ENCODE measurements around the gene INSYN2B.

INSYN2B gene

GRCh38 chr5:169942181-169942580 is 38.1 kb downstream of the INSYN2B start:
- Histone ChIP-seq H3K36me3 (ENCODE audit: control insufficient read depth, insufficient read depth, low read length) (peaks cover 4% of the 10 kb centered on the region), H3K27me3 (replicated peaks; ENCODE audit: control insufficient read depth, insufficient read depth, low read length) (no peaks in the 10 kb centered on the region), H3K4me3 (replicated peaks; ENCODE audit: low read depth, low read length) (no peak overlapping the region)
- no peak for TF ChIP-seq CTCF (IDR thresholded peaks at IDR 0.05; ENCODE audit: insufficient read depth, low read length, poor library complexity, severe bottlenecking)
- DNase-seq (ENCODE audit: extremely low read depth, insufficient read length), result no peak

- H3K27me3 ChIP-seq (replicated peaks; ENCODE audit: control insufficient read depth, insufficient read depth, low read length), result no peaks in the 10 kb centered on the region
- TF ChIP-seq CTCF (IDR thresholded peaks at IDR 0.05; ENCODE audit: insufficient read depth, low read length, poor library complexity, severe bottlenecking), result no peak
These were observed 38.8 kb downstream of the INSYN2B start for GRCh38 chr5:169941542-169941941.

GRCh38 chr5:169939731-169940130 is 40.6 kb downstream of the INSYN2B start:
- Histone ChIP-seq H3K36me3 (ENCODE audit: control insufficient read depth, insufficient read depth, low read length) (peaks cover 6% of the 10 kb centered on the region), H3K27me3 (replicated peaks; ENCODE audit: control insufficient read depth, insufficient read depth, low read length) (no peaks in the 10 kb centered on the region), H3K4me3 (replicated peaks; ENCODE audit: low read depth, low read length) (no peak overlapping the region)
- no peak for TF ChIP-seq CTCF (IDR thresholded peaks at IDR 0.05; ENCODE audit: insufficient read depth, low read length, poor library complexity, severe bottlenecking)
- no peak for DNase-seq (ENCODE audit: extremely low read depth, insufficient read length)

More at GRCh38 chr5:169941542-169941941, 38.8 kb downstream of the INSYN2B start:
- DNase-seq (ENCODE audit: extremely low read depth, insufficient read length), result no peak
- no peak overlapping the region for H3K4me3 ChIP-seq (replicated peaks; ENCODE audit: low read depth, low read length)
- peaks cover 4% of the 10 kb centered on the region for H3K36me3 ChIP-seq (ENCODE audit: control insufficient read depth, insufficient read depth, low read length)

- Histone ChIP-seq H3K36me3 (ENCODE audit: control insufficient read depth, insufficient read depth, low read length) (peaks cover 5% of the 10 kb centered on the region), H3K4me3 (replicated peaks; ENCODE audit: low read depth, low read length) (no peak overlapping the region), H3K27me3 (replicated peaks; ENCODE audit: control insufficient read depth, insufficient read depth, low read length) (no peaks in the 10 kb centered on the region)
- no peak for DNase-seq (ENCODE audit: extremely low read depth, insufficient read length)
- no peak for TF ChIP-seq CTCF (IDR thresholded peaks at IDR 0.05; ENCODE audit: insufficient read depth, low read length, poor library complexity, severe bottlenecking)
These were observed 41.9 kb downstream of the INSYN2B start for GRCh38 chr5:169938439-169938838.

GRCh38 chr5:169935762-169936161 is 44.5 kb downstream of the INSYN2B start:
- TF ChIP-seq CTCF (IDR thresholded peaks at IDR 0.05; ENCODE audit: insufficient read depth, low read length, poor library complexity, severe bottlenecking), result no peak
- no peak overlapping the region for H3K4me3 ChIP-seq (replicated peaks; ENCODE audit: low read depth, low read length)

GRCh38 chr5:169934990-169935389 is 45.3 kb downstream of the INSYN2B start:
- no peak overlapping the region for H3K4me3 ChIP-seq (replicated peaks; ENCODE audit: low read depth, low read length)
- TF ChIP-seq CTCF (IDR thresholded peaks at IDR 0.05; ENCODE audit: insufficient read depth, low read length, poor library complexity, severe bottlenecking), result no peak
- no peaks in the 10 kb centered on the region for H3K27me3 ChIP-seq (replicated peaks; ENCODE audit: control insufficient read depth, insufficient read depth, low read length)
- DNase-seq (ENCODE audit: extremely low read depth, insufficient read length), result no peak
- peaks cover 7% of the 10 kb centered on the region for H3K36me3 ChIP-seq (ENCODE audit: control insufficient read depth, insufficient read depth, low read length)

More at GRCh38 chr5:169935762-169936161, 44.5 kb downstream of the INSYN2B start:
- no peak for DNase-seq (ENCODE audit: extremely low read depth, insufficient read length)
- H3K36me3 ChIP-seq (ENCODE audit: control insufficient read depth, insufficient read depth, low read length), result peaks cover 7% of the 10 kb centered on the region
- no peaks in the 10 kb centered on the region for H3K27me3 ChIP-seq (replicated peaks; ENCODE audit: control insufficient read depth, insufficient read depth, low read length)
